Transverse colon (tissue), 4 donors: ENCODE measurements around the gene POLR3G.

Experiments used
- CTCF ChIP-seq, 5 experiments: fragments of 200-600 bp in 3 of 5; fragments of 450-650 bp in 2 of 5; sonication (generic) in 3 of 5; IDR thresholded peaks; 1 replicate in 2 of 5; 2 replicates in 3 of 5; pipeline ENCODE4 v1.5.1; 2016 to 2017; ENCODE audit warnings: antibody characterized with exemption in 5 of 5, inconsistent platforms in 3 of 5, mild to moderate bottlenecking in 2 of 5, moderate library complexity in 1 of 5
- EP300 ChIP-seq: sonication (generic); formaldehyde crosslinking; IDR thresholded peaks from one replicate; pipeline ENCODE4 v1.6.1; 2017; ENCODE audit warnings: antibody characterized with exemption, low read depth
- POLR2AphosphoS5 ChIP-seq, 3 donors: sonication (generic); formaldehyde crosslinking; IDR thresholded peaks; one replicate each; pipeline ENCODE4 v1.6.1; 2016; ENCODE audit warnings: antibody characterized with exemption in 3 of 3

GRCh38 chr5:90503596-90503995 is 28.9 kb downstream of the POLR3G start:
- TF ChIP-seq CTCF (IDR thresholded peaks at IDR 0.05) (no peak), POLR2AphosphoS5 (IDR thresholded peaks at IDR 0.05) (no peak), EP300 (no peak)
